ENCODE measurements around the gene UNC13B.

Gene UNC13B

DNA sequence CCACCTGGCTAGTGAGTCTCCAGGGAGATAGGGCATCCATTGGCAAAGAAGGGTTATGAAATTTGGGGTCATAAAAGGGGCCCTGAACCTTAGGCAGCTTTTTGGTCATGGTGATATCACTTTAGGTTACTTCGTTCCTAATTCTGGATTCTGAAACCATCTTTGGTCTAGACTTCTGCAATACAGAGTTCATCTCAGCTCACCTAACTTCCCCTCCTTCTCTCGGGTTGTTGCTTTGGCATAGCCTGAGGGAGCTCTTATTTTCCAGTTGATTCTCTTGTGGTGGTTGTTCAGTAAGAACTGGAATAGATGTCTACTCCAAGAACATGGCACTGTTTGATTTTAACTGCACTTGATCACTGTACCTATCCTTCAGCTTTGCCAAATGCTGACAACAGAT, 179.2 kb downstream of the UNC13B start:
- H3K27ac ChIP-seq, result no peak overlapping the region
- TF ChIP-seq, protein P1, sequence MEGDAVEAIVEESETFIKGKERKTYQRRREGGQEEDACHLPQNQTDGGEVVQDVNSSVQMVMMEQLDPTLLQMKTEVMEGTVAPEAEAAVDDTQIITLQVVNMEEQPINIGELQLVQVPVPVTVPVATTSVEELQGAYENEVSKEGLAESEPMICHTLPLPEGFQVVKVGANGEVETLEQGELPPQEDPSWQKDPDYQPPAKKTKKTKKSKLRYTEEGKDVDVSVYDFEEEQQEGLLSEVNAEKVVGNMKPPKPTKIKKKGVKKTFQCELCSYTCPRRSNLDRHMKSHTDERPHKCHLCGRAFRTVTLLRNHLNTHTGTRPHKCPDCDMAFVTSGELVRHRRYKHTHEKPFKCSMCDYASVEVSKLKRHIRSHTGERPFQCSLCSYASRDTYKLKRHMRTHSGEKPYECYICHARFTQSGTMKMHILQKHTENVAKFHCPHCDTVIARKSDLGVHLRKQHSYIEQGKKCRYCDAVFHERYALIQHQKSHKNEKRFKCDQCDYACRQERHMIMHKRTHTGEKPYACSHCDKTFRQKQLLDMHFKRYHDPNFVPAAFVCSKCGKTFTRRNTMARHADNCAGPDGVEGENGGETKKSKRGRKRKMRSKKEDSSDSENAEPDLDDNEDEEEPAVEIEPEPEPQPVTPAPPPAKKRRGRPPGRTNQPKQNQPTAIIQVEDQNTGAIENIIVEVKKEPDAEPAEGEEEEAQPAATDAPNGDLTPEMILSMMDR (conservative IDR thresholded peaks at IDR 0.05), result no peak

DNA sequence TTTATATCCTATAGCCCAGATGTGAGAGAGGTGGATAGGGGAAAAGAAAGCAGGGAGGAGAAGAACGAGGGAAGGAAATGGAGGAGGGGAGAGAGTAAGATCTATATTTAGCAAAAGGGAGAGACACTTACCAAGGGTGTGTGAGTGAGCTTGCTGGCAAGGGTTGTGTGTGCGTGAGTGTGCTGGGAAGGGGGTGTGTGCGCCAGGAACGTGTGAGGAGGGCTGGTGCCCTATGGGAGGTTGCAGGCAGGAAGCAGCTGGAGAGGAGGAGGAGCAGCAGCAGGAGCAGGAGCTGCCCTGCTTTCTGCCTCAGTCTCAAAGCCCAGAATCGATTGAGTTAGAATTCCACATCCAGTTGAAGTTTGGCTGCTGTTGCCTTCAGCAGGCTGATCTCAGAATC, 179.8 kb downstream of the UNC13B start:
- TF ChIP-seq, protein P1 (conservative IDR thresholded peaks at IDR 0.05), result no peak
- no peak overlapping the region for H3K27ac ChIP-seq

DNA sequence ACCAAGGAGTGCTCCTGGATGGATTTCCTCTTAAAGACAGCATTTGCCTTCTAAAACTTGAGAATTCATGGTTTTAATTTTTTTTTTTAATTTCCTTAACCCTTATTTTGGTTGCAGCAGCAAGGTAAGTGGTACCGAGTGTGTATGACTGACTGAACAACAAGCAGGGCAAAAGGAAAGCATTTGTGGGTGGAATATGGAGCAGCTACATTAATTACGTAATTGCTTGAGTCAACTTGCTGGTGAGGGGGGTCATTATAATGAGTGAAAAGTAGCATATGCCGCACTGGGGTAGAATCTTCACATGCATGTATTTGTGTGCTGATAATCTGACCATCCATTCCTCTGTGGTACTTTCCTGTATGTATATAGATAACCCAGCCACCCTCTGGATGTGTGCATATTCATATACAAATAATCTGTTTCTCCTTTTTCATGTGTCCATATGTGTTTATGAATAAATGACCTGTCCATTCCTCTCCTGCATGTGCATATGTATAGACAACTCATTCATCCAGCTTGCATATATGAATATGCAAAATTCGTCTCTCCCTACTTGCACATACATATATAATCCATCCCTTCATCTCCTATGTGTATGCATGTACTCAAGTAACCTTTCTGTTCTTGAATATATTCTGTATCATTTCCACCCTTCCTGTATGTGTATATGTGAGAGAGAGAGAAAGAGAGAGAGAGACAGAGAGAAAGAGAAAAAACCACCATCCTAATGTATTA, 180.6 kb downstream of the UNC13B start:
- TF ChIP-seq, protein P1 (conservative IDR thresholded peaks at IDR 0.05), result no peak
- no peak overlapping the region for H3K27ac ChIP-seq

DNA sequence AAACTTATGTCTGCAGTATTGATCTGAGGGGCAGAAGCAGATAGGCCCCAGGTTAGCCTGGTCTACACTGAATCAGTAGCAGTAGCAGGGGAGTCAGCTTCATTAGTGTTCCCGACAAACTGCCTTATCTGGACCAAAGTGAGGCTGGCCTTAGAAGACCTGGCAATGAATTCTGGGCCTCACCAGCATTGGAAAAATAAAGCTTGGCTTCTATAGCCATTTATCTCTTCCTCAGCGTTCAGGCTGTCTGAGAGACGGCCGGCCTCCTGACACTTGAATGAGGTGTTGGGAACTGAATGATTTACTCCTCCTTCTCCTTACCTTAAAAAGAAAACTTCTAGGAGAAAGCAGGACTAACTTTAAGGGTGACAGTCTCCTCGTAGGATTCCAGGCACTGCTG, 186.3 kb downstream of the UNC13B start:
- TF ChIP-seq, protein P1 (conservative IDR thresholded peaks at IDR 0.05), result no peak

DNA sequence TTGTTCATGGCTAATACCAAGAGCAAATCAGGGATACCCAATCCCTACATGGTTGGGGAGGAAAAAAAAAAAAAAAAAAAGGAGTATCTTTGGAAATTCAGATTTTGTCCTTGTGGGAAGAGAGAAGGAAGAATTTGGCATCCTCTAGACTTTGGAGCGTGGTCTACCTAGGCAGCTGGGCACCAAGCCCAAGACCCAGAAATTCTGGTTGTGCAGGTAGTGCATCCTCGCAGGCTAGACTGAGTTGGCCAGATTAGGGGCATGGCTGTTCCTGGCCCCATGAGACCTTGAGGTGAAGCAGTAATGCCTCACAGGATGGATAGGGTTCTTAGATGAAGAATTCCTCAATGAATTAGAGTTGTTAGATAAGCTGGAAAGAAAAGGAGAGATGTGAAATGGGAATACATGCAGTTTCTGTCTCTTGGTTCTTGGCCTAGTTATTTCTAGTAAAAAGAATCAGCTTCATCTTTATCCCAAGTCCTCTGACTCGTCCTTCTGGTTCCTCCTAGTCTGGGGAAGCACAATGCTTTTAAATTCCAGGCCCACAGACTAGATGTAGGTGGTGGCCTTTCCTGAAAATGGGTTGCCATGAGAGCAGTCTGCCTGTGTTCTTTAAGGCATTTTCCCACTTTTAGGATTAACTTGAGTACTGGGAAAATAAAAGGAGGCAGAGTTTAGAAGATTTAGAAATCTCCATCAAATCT, 187.6 kb downstream of the UNC13B start:
- TF ChIP-seq, protein P1 (conservative IDR thresholded peaks at IDR 0.05), result no peak
- peak overlapping the region; percentile 67 for H3K27ac ChIP-seq

More for the DNA sequence above, 186.3 kb downstream of the UNC13B start:
- H3K27ac ChIP-seq, result peak overlapping the region; percentile 67

DNA sequence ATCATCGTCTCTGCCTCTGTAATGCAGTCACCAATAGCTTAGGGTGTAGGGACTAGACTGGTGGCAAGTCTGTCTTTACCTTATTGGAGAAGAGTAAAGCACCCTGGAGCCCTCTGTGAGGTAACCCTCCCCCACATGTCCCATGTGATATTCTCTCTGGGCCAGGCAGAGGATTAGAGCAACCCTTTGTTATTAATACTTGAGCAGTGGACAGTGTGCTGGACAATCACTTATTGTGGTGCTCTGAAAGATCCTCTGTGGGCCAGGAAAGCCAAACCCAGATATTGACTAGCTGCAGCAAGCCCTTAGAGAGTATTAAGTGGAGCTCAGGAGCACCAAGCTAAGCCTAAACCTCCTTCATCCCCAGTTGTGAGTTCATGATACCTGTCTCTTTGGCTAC, 188.4 kb downstream of the UNC13B start:
- TF ChIP-seq, protein P1 (conservative IDR thresholded peaks at IDR 0.05), result no peak
- peak overlapping the region; percentile 67 for H3K27ac ChIP-seq

DNA sequence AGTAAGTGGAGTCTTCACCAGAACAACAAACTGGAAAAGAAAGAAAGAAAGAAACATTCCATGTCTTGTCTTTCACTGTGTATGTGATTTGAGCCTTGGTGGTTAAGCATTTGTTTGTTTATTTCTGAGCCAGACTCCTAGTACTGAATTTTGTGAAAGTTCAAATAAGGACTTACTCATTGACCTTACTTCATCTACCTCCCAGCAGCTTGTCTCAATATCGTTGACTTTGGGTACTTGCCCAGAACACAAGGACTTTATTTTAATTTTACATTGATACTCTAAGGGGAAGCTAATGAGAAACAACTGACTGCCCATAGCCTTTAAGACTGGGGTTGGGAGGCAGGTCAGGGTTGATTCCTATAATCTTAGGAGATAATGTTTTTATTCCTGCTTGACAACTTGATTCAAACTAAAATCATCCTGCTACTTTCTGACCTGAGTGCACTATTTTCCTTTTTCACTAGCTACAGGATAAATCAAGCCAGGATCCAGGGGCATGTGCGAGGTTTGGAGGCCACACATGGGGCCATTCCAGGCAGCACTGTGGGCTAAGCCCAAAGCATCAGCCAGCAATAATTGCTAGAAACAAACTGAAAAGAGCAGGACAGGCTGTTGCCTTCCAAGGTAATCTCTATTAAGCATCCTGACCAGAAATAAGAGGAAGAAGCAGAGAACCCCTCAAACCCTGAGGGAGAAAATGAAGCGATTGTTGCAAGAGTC, 189.2 kb downstream of the UNC13B start:
- TF ChIP-seq, protein P1 (conservative IDR thresholded peaks at IDR 0.05), result no peak
- H3K27ac ChIP-seq, result peak overlapping the region; percentile 67
